IPS-11a (cell line): ENCODE results near the gene TIGD3.

Source experiments
- H3K4me3 ChIP-seq: one replicate; pipeline ENCODE4 v1.5.1; 2013; ENCODE audit warnings: low read depth, low read length, control low read depth

Gene TIGD3

DNA sequence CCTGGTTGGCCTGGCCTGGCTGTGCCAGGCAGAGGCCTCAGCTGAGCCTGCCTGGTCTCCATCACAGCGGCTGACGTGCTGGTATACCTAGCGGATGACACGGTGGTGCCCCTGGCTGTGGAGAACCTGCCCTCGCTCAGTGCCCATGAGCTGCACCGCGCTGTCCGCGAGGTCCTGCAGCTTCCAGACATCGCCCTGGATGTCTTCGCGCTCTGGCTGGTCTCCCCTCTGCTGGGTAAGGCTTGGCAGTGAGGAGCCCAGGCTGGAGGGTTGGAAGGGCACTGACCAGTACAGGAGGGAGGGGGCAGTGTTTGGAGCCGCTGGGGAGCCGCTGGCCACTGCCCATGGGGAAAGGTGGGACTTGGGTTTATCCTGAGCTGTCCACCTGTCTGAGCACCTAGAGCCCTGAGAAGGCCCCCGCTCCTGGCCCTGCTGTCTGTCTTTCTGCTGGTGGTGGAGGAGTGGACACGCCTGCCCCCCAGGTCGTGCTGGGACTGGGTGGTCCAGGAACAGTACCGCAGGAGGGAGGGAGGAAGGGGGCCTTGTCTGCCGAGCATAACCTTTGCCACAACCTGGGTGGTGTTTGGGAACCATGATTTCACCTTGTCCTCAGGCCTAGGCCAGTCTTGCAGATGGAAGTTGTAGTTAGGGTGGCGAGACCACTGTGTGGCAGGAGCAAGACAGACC is 34.9 kb downstream of the TIGD3 start:
- H3K4me3 ChIP-seq = no peak overlapping the region

GRCh38 chr11:65390099-65390941 is 35.8 kb downstream of the TIGD3 start:
- H3K4me3 ChIP-seq = no peak overlapping the region

- H3K4me3 ChIP-seq = no peak overlapping the region
Measured at GRCh38 chr11:65390996-65391395, 36.4 kb downstream of the TIGD3 start.

DNA sequence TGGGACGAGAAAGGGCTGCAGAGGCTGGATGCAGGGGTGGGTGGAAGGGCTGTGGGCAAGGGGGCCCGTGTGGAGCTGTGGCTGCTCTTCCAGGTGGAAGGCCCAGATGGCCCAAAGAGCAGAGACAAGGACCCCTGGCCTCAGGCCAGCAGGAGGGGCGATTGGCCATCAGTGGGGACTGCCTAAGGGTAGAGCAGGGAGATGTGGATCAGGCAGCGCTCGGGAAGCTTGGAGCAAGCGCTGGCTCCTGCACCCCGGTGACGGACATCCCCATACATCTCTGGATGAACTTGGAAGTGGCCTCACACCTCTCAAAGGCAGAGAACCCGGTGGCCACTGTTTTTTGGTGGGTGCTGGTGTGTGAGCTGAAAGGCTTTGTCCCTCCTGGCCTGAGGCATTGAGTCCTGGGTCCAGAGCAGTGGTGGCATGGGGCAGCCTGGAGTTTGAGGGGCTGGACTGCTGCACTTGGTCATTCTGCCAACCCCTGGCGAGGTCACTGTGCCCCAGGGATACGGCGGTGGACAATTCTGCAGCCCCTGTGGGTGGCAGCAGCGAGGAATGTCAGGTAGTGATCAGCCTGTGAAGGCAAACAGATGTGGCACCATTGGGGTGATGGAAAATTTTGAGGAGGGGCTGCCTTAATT is 37.8 kb downstream of the TIGD3 start:
- H3K4me3 ChIP-seq = no peak overlapping the region

DNA sequence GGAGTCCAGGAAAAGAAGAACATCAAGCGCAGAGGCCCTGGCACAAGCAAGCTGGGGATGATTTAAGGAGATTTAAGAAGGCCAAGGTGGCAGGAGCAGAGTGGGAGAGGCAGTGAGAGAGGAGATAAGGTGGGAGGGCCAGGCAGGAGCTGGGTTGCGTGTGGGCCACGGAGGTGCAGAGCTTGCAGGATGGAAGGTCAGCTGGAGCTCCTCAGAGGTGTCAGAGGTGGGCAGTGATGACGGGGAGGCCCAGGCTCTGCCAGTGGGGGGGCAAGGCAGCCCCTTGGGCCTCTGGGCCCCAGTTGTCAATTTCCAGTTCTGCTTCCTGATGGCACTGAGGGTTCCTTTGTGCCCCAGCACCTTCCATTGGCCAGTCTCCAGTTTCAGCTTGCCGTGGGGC is 38.3 kb downstream of the TIGD3 start:
- H3K4me3 ChIP-seq = no peak overlapping the region

GRCh38 chr11:65393513-65394079 is 39.0 kb downstream of the TIGD3 start:
- no peak overlapping the region for H3K4me3 ChIP-seq

GRCh38 chr11:65394125-65394536 is 39.6 kb downstream of the TIGD3 start:
- H3K4me3 ChIP-seq = no peak overlapping the region

DNA sequence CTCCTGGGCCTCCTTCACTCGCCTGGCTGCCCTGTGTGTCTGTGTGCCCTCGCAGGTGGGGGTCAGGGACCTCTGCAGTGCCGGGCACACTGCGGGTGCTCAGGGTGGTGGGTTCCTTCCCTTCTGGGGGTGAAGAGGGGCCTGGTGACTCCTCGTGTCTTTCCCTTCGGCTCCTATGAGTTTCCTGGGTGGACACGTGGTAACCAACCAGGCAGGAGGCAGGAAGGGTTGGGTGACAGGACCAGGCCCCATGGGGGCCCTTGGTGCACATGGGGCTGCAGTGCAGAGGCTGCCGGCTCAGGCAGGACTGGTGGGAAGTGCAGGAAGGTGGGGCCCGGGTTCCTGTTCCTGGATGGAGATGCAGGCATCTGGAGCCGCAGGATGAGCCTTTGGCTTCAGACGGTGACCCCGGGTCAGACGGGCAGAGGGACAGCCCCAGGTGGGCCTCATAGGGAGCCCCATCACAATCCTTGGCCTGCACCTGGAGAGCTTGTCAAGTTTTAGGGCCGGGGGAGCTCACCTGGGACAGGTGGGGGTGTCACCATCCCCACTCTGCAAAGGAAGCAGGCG is 41.5 kb downstream of the TIGD3 start:
- no peak overlapping the region for H3K4me3 ChIP-seq

- H3K4me3 ChIP-seq = no peak overlapping the region
Measured at GRCh38 chr11:65396769-65397745, 42.5 kb downstream of the TIGD3 start.

GRCh38 chr11:65398362-65398910 is 43.9 kb downstream of the TIGD3 start:
- no peak overlapping the region for H3K4me3 ChIP-seq

- H3K4me3 ChIP-seq = no peak overlapping the region
Measured at GRCh38 chr11:65399249-65399648, 44.7 kb downstream of the TIGD3 start.

DNA sequence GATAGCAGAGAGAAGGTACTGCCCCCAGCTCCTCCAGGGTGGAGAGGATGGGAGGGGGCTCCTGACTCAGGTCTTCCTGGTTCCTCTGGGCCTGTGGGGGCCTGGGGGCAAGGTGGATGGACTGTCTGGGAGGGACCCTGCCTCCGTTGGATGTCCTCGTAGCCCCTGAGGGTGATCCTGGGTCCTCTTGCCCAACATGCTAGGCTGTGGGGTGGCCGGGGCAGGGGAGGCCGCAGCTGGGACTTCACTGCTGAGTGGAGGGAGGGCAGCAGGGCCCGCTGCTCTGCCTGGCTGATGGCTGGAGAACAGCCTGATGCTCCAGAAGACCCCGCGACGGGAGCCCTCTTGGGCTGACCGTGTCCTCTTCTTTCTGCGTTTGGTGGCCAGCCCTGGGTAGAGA is 45.3 kb downstream of the TIGD3 start:
- no peak overlapping the region for H3K4me3 ChIP-seq

DNA sequence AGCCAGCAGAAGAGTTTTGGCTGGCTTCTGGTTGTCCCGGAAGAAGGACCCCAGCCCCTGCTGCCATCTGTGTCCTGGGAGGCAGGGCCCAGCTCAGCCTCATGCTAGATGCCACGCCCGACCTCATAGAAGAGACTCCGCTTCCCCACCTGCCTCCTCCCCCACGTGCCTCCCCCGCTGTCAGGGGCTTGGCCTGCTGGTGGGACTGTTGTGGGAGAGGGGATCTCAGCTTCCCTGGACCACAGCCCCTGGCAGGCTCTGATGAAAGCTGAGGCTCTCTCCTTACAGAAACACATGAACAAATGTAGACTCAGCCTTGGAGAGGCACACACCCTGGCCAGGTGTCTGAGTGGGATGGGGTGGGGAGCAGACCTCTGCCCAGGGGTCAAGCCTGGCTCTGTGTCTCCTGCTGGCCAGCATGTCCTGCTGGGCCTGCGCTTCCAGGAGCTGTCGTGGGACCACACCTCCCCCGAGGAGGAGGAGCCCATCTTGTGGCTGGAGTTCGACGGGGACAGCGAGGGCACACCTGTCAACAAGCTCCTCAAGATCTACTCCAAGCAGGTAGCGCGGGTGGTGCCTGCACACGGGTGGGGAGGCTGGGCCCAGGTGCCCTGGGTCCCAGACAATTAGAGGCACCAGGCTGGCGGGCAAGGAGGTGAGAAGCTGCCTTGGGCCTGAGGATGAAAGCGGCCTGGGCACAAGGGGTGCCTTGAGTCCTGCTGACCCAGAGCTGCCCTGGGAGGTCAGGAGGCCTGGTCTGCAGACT is 45.9 kb downstream of the TIGD3 start:
- H3K4me3 ChIP-seq = no peak overlapping the region

- H3K4me3 ChIP-seq = no peak overlapping the region
Measured at GRCh38 chr11:65401073-65401802, 46.7 kb downstream of the TIGD3 start.

DNA sequence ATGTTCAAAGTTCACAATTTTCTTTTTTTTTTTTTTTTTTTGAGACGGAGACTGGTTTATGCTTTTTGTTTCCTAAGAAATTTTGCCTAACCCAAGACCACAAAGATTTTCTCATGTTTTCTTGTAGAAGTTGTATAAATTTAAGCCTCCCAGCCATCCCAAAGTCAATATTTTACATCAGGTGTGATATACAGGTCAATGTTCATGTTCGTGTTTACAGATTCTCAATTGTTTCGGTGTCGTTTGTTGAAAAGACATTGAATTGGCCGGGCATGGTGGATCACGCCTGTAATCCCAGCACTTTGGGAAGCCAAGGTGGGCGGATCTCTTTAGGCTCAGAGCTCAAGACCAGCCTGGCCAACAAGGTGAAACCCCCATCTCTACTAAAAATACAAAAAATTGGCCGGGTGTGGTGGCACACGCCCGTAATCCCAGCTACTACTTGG is 47.3 kb downstream of the TIGD3 start:
- no peak overlapping the region for H3K4me3 ChIP-seq

DNA sequence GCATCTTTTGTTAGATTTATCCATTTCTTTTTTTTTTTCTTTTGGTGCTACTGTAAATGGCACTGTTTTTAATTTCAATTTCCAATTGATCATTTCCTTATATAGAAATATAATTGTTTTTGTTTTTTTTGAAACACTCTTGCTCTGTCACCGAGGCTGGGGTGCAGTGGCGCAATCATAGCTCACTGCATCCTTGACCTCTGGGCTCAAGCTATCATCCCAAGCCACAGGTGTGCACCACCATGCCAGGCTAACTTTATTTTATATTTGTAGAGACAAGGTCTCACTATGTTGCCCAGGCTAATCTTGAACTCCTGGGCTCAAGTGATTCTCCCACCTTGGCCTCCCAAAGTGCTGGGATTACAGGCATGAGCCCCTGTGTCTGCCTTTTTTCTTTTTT is 48.2 kb downstream of the TIGD3 start:
- H3K4me3 ChIP-seq = no peak overlapping the region

GRCh38 chr11:65403607-65404121 is 49.1 kb downstream of the TIGD3 start:
- no peak overlapping the region for H3K4me3 ChIP-seq

DNA sequence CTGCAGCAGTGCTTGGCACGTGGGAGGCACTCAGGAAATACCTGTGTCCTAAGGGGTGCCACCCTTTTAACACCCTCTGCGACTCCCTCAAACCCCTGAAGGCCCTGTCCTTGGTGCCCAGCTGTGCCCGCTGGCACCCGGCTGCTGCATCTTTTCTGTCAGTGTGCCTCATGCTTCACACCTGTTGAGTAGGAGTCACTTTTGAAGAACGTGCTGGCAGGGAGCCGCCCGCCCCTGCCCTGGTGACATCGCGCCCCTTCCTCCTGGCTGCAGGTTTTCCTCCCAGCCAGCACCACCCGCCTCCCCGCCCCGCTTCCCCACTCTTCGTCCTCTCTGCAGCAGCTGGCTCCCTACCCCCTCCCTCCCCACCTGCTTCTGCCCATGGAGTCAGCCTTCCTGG is 49.7 kb downstream of the TIGD3 start:
- H3K4me3 ChIP-seq = no peak overlapping the region
